Body of pancreas (tissue), 4 donors: ENCODE measurements around the gene PACRG.

Source experiments
- POLR2A ChIP-seq, 3 donors: fragments of 450-650 bp; IDR thresholded peaks; one replicate each; pipeline ENCODE4 v1.6.1; 2016; ENCODE audit warnings: antibody characterized with exemption in 3 of 3, mild to moderate bottlenecking in 2 of 3
- TF ChIP-seq, protein P1 (sequence below), 7 experiments: fragments of 450-650 bp in 4 of 7; fragments of 200-600 bp in 3 of 7; sonication (generic) in 3 of 7; IDR thresholded peaks; one replicate each; pipeline ENCODE4 v1.5.1; 2016 to 2019; ENCODE audit warnings: antibody characterized with exemption in 7 of 7

DNA sequence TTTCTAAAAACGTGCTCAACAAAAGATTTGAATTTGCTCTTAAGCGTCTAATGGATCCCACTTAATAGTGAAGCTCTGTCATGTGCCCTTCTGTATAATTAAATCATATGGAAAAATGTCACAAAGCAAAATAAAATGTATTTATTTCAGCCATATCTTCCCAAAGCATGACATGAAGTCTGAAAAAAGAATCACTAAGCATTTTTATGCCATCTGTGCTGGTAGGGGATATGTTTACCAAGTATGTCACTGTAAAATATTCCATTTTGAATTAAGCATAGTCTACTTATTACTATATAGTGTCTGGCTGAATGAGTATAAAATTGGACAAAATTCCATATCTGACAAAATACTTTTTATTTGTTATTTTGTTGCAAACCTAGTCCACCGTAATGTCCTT, 438.7 kb downstream of the PACRG start:
- TF ChIP-seq, protein P1, sequence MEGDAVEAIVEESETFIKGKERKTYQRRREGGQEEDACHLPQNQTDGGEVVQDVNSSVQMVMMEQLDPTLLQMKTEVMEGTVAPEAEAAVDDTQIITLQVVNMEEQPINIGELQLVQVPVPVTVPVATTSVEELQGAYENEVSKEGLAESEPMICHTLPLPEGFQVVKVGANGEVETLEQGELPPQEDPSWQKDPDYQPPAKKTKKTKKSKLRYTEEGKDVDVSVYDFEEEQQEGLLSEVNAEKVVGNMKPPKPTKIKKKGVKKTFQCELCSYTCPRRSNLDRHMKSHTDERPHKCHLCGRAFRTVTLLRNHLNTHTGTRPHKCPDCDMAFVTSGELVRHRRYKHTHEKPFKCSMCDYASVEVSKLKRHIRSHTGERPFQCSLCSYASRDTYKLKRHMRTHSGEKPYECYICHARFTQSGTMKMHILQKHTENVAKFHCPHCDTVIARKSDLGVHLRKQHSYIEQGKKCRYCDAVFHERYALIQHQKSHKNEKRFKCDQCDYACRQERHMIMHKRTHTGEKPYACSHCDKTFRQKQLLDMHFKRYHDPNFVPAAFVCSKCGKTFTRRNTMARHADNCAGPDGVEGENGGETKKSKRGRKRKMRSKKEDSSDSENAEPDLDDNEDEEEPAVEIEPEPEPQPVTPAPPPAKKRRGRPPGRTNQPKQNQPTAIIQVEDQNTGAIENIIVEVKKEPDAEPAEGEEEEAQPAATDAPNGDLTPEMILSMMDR (IDR thresholded peaks at IDR 0.05) = no peak
- no peak for TF ChIP-seq POLR2A (IDR thresholded peaks at IDR 0.05)
